GM18873 (cell line): ENCODE measurements around the gene SORCS3.

Source experiments
- ATAC-seq: cut with Tn5 transposase; IDR thresholded peaks from one replicate; pipeline ENCODE4 v1.9.1; 2021; ENCODE audit warnings: mild to moderate bottlenecking, moderate library complexity, moderate number of reproducible peaks; ENCODE audit not compliant: unreplicated experiment, low FRiP score

The SORCS3 gene

GRCh38 chr10:104966563-104967297 is 325.6 kb downstream of the SORCS3 start:
- ATAC-seq = no peak

GRCh38 chr10:104980368-104980767 is 339.3 kb downstream of the SORCS3 start:
- no peak for ATAC-seq

- ATAC-seq = no peak
Measured at GRCh38 chr10:104981995-104982394, 340.9 kb downstream of the SORCS3 start.

- no peak for ATAC-seq
Measured at GRCh38 chr10:104988686-104989085, 347.6 kb downstream of the SORCS3 start.

- no peak for ATAC-seq
Measured at GRCh38 chr10:104989880-104990279, 348.8 kb downstream of the SORCS3 start.

GRCh38 chr10:104993085-104993484 is 352.0 kb downstream of the SORCS3 start:
- no peak for ATAC-seq

- ATAC-seq = no peak
Measured at GRCh38 chr10:105001269-105001668, 360.2 kb downstream of the SORCS3 start.

- no peak for ATAC-seq
Measured at GRCh38 chr10:105010411-105011121, 369.5 kb downstream of the SORCS3 start.

GRCh38 chr10:105017116-105017515 is 376.0 kb downstream of the SORCS3 start:
- ATAC-seq = no peak

GRCh38 chr10:105017691-105018090 is 376.6 kb downstream of the SORCS3 start:
- no peak for ATAC-seq

GRCh38 chr10:105023211-105024111 is 382.4 kb downstream of the SORCS3 start:
- no peak for ATAC-seq

GRCh38 chr10:105024184-105024583 is 383.1 kb downstream of the SORCS3 start:
- no peak for ATAC-seq

- no peak for ATAC-seq
Measured at GRCh38 chr10:105025092-105025491, 384.0 kb downstream of the SORCS3 start.

- ATAC-seq = no peak
Measured at GRCh38 chr10:105026566-105026965, 385.5 kb downstream of the SORCS3 start.

GRCh38 chr10:105029286-105029685 is 388.2 kb downstream of the SORCS3 start:
- no peak for ATAC-seq

- no peak for ATAC-seq
Measured at GRCh38 chr10:105037022-105037421, 395.9 kb downstream of the SORCS3 start.

GRCh38 chr10:105041956-105042355 is 400.9 kb downstream of the SORCS3 start:
- ATAC-seq = no peak

GRCh38 chr10:105042906-105043552 is 401.9 kb downstream of the SORCS3 start:
- no peak for ATAC-seq

GRCh38 chr10:105044902-105045301 is 403.8 kb downstream of the SORCS3 start:
- no peak for ATAC-seq

GRCh38 chr10:105056413-105056812 is 415.3 kb downstream of the SORCS3 start:
- ATAC-seq = no peak
